GM12801 (cell line): Measurements from ENCODE around the gene RNF167.

Experiments
- TF ChIP-seq, protein P1 (sequence below): IDR thresholded peaks from one replicate; pipeline ENCODE4 v1.5.1; 2011; ENCODE audit warnings: control low read depth; ENCODE audit not compliant: insufficient read length; ENCODE audit errors: extremely low read depth

The RNF167 gene

GRCh38 chr17:4956493-4957061, 16.5 kb downstream of the RNF167 start:
- TF ChIP-seq, protein P1, sequence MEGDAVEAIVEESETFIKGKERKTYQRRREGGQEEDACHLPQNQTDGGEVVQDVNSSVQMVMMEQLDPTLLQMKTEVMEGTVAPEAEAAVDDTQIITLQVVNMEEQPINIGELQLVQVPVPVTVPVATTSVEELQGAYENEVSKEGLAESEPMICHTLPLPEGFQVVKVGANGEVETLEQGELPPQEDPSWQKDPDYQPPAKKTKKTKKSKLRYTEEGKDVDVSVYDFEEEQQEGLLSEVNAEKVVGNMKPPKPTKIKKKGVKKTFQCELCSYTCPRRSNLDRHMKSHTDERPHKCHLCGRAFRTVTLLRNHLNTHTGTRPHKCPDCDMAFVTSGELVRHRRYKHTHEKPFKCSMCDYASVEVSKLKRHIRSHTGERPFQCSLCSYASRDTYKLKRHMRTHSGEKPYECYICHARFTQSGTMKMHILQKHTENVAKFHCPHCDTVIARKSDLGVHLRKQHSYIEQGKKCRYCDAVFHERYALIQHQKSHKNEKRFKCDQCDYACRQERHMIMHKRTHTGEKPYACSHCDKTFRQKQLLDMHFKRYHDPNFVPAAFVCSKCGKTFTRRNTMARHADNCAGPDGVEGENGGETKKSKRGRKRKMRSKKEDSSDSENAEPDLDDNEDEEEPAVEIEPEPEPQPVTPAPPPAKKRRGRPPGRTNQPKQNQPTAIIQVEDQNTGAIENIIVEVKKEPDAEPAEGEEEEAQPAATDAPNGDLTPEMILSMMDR, result no peak

DNA sequence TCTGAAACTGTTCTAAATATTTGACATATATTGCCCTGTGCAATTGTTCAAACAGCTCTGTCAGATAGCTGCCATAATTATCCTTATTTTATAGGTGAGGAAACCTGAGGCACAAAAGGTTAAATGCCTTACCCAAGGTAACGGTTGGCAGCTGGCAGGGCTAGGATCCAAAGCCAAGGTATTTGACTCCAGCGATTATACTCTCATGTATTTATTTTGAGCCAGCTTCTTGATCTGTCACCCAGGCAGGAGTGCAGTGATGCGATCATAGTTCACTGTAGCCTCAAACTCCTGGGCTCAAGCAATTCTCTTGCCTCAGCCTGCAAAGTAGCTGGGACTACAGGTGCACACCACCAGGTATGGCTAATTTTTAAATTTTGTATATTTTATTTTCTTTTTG, 18.0 kb downstream of the RNF167 start:
- TF ChIP-seq, protein P1, result no peak

DNA sequence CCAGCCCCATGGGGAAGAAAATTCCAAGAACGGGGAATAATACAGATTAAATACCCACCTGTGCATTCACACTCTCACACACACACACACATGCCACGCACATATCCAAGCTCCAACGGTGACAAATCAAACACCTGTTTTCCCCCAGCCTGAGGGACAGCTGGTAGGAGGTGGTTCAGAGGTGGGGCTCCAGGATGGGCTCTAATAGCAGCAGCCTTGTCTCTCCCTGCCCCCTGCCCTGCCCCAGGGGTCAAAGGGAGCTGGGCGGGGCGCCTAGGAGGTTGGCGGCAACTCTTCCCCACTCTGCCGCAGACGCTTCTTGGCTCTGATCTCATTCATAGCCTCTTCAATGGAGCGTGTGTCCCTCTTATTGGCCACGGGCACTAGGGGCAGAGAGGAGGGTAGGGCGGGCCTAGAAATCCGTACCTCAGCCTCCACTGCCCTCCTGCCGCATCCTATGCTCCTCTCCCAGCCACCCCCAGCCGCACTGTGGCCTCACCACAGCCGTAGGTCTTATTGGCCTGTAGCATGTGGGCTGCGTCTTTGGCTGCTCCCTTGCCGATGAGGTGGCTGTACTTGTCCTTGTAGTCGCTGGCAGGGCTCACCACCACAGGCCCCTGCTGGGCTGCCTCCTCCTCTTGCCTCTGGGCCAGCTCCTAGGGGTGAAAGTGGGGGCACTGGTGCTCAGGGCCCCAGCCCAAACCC, 19.3 kb downstream of the RNF167 start:
- TF ChIP-seq, protein P1, result no peak

- TF ChIP-seq, protein P1, result no peak
Measured at GRCh38 chr17:4960279-4960922, 20.3 kb downstream of the RNF167 start.

GRCh38 chr17:4965311-4965986, 25.4 kb downstream of the RNF167 start:
- TF ChIP-seq, protein P1, result no peak

DNA sequence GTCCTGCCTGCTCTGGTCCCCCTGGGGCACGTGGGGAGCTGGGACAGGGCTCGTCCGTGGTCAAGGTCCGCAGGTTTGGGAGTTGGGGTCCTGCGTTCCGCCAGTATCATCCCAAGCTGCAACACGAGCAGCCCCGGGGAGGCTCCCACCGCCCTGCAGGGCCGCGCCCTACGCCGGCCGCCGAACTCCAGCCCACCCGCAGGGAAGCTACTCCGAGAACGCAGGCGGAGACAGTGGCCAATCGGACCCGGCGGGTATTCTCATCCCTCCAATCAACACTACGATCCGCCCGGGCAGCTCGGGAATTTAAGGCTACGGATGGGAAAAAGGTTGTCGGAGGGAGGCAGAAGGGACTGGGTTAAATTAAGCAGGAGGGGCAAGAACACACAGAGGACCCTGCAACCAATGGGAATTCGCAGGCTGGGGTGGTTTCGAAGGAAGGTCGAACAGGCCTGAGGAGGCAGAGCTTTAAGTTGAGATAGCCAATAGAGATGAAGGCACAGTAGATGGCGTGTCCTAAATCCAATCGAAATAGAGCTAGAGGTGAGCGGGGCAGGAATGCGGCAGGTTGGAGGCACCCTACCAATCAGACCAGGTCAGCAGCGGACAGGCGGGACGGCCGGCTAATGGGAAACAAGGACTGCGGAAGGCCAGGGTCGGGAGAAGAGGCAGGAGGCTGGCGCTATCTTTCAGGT, 26.9 kb downstream of the RNF167 start:
- TF ChIP-seq, protein P1, result no peak
